Renal pelvis (tissue), 3 donors: Measurements from ENCODE around the gene WDFY1. TPM values are rescaled to one million over a fixed set of nuclear protein-coding genes. Genes with fewer than 3 reads are reported as not detected.

Source experiments
- polyA plus RNA-seq, 3 donors: library from polyadenylated mRNA; unstranded; fragments of 120-200 nt; gene quantifications; one replicate each; pipeline ENCODE4 v1.2.1, GENCODE V29; 2013; ENCODE audit not compliant: insufficient read length in 3 of 3

The WDFY1 gene
- polyA plus RNA-seq, 3 donors, result 52.2 to 59.9 (median 56.2) TPM

Other genes with a start within 250 kb of the WDFY1 start
- gene AP1S3, start 107.8 kb downstream of the WDFY1 start, polyA plus RNA-seq, result 10 to 100 TPM in 2 of 3 donors, 1 to 10 TPM in 1; 10.0 to 16.1 (median 11.1) TPM
- 10 to 100 TPM; 32.1 to 37.7 (median 34.0) TPM for gene MRPL44, start 12.1 kb upstream of the WDFY1 start, polyA plus RNA-seq
- gene SERPINE2, start 94.0 kb upstream of the WDFY1 start, polyA plus RNA-seq, result 100 to 1,000 TPM; 110 to 119 (median 112) TPM